Skin of body (tissue), 2 donors: ENCODE measurements around the gene NEK10. TPM values are rescaled to one million over a fixed set of nuclear protein-coding genes. Genes with fewer than 3 reads are reported as not detected.
A peak's percentile ranks its signal among the peaks of the same experiment; 100 is the strongest.

ENCODE experiments used
- DNase-seq: peaks from one replicate; lab custom pipeline; 2025; lab: John Stamatoyannopoulos, UW
- total RNA-seq: library from RNA; depleted of rRNA; stranded (reverse); fragments of >200 nt; gene quantifications from one replicate; pipeline ENCODE4 v1.2.3, GENCODE V29; 2014

Gene NEK10
- total RNA-seq, 1 donor from 2014 or later, result 5.0 TPM

GRCh38 chr3:27176256-27176655 lies 192.9 kb downstream of the NEK10 start:
- no peak for DNase-seq

- no peak for DNase-seq
Measured at GRCh38 chr3:27174530-27174929, 194.7 kb downstream of the NEK10 start.

DNA sequence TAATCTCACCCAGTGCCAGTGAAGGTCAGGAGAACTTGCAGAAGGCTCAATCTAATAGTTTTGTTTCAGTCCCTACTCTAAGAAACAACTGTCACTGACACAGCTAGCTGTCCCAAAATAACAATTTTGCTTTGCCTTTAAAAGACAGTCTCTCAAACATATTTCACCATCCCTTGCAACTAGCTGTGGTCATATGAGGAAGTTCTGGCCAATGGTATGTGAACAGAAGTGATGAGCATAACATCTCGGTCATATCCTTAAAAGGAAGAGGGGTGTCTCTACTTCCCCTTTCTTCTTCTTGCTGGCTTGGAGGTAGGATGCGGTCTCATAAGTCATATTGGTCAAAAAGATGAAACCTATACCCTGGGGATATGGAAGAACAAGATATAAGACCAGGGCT lies 198.1 kb downstream of the NEK10 start:
- no peak for DNase-seq

- DNase-seq, result peak; percentile 4
Measured at GRCh38 chr3:27166888-27167287, 202.3 kb downstream of the NEK10 start.

GRCh38 chr3:27165321-27165721 lies 203.9 kb downstream of the NEK10 start:
- peak; percentile 12 for DNase-seq

DNA sequence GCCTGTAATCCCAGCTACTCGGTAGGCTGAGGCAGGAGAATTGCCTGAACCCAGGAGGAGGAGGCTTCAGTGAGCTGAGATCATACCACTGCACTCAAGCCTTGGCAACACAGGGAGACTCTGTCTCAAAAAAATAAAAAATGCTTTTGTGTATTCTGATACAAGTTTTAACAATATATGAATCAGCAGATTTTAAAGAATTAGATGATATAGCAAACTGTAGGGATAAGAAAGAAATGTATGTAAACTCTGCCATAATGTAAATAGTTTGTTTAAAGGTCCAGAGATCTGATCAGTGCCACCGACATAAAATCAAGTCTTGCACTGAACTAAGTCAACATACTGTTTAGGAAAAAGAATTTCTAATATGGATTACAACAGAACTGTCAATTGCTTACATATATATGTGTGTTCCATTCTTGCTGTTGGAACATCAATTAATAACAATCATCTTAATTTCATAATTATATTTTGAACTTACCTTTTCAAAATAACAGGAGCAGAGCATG lies 208.3 kb downstream of the NEK10 start:
- DNase-seq, result no peak

DNA sequence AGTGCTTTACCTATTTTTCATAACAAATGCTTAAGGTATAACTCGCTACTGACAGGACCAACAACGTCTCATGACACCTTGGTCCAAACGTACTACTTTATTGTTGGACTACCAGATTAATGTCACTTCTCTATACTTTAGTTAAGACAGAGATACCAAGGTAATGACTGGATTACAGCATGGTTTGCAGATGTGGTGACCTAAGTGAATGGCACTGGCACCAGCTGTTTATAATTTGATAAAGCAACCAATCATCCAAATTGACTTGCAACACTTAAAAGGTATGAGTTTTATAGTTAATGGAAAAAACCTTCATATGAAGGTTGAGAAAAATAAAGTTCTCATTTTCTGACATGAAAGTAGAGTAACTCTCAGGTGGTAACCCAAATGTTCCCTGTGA lies 209.0 kb downstream of the NEK10 start:
- no peak for DNase-seq

- no peak for DNase-seq
Measured at GRCh38 chr3:27147215-27147614, 222.0 kb downstream of the NEK10 start.

DNA sequence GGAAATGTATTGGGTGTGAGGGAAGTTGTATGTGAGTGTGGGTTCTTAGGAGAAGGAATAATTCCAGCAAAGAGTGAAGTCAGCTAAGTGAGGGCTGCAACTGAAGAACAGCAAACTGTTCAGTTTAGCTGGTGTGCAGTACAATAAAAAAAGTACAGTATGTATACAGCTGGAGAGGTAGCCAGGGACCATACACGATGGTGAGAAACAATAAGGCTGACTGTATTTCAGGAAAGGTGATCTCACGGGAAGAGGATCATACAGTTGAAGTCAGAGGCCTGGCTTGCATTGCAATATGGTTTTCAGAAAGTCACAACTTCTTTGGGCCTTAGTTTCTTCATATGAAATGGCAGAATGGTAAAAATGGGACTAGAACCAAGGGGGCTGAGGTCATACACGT lies 222.4 kb downstream of the NEK10 start:
- DNase-seq, result no peak

DNA sequence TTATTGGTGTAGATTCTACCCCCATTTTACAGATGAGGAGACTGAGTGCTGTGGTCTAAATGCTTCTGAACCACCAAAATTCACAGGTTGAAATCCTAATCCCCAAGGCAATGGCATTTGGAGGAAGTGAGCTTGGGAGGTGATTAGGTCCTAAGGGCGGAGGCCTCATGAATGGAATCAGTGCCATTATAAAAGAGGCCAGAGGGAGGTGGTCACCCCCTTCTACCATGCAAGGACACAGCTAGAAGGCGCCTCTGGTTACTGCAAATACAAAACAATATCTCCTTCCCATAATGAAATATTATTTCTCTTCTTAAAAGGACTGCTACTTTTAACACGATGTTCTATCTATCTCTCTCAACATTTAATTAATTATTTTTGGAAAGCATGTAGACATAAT lies 223.5 kb downstream of the NEK10 start:
- no peak for DNase-seq

GRCh38 chr3:27141668-27142067 lies 227.5 kb downstream of the NEK10 start:
- no peak for DNase-seq

DNA sequence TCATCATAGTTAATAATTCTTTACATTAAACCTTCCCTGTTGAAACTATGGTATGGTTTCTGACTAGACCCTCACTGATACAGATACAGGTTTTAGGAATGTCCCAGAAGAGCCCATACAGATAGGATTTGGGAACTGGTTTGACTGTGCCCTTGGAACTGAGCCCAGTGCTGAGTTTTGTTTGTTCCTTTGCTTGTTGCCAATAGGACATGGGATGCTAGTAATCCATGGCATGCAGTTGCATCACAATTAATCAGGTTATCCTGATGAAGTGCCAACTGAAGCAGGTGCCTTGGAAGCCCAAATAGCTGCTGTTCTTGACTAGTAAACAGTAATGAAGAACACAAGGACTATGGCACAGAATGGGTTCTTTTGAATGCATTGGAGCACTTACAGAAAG lies 230.6 kb downstream of the NEK10 start:
- no peak for DNase-seq

GRCh38 chr3:27138005-27138404 lies 231.2 kb downstream of the NEK10 start:
- no peak for DNase-seq

GRCh38 chr3:27134171-27134796 lies 234.9 kb downstream of the NEK10 start:
- peak; percentile 47 for DNase-seq

DNA sequence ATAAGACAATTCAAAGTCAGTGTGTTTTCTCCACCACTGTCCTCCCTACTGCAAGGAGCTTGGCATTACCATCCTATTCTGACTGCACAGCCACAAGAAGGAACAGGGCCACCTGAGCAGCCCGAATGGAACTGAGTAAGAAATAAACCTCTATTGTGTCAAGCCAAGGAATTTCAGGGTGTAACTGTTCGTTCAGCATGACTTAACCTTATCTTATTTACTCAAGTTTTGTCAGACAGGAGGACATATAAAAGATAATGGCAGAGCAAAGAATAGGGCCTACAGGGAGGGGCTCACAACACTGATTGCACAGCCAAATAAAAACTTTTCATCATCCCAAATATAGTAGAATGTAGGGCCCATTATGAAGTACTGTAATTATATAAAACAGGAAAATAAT lies 236.1 kb downstream of the NEK10 start:
- no peak for DNase-seq

DNA sequence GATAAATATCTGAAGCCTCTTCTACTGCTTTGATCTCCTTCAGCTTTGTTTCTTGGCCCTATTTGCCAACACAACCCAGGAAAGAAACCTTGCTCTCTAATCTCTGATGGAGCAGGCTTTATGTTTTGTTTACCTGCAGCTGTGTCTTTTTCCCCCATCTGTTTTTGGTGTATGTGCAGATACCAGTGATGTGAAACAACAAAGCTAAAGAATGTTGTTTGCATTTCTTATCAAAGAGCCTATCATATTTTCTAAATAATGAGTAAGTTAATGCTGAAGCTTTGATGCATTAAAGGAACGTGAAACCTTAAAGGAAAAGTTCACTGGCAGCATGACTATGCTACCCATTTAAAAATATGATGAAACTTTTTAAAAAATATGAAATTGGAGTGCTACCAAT lies 238.4 kb downstream of the NEK10 start:
- no peak for DNase-seq

DNA sequence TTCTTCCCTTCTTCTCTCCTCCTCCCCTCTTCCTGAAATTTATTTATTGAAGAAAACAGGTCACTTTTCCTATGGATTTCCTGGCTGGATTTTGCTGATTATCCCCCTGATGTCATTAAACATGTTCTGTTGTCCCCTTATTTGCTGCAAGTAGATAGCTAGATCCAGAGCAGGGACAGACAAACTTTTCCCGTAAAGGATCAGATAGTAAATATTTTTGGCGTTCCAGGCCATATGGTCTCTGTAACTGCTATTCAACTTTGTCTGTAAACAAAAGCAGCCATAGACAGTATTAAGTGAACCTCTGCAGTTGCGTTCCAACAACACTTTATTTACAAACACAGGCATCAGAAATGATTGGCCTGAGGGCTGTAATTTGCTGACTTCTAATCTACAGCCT lies 241.3 kb downstream of the NEK10 start:
- DNase-seq, result no peak

GRCh38 chr3:27127195-27127594 lies 242.0 kb downstream of the NEK10 start:
- DNase-seq, result no peak

DNA sequence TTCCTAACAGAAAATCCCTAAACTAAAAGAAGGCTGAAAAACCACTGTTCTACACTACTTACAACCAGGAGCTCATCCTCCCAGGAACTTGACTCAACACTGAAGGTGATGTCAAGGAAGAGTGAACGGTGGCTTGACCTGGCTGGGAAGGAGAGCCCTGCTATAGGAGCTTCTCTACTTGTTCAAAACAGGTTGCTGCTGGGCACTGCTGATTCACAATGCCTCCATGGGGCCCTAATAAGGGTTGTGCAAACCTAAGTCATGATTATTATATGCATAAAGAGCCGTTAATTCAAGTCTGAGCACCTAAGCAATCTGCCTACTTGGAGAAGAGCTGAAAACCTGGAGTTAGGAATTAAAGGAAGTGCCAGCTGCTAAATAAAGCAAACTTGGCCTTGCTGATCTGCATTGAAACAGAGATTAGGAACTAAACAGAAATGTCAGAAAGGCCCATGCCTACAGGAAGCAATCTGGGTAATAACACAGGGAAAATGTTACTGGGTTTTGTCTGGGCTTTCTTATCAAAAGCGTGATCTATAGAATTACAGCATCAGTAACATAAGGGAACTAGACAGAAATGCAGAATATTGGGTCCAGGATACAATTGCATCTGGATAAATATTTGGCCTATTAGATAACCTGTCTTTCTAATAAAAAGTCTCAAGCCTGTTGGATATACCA lies 243.2 kb downstream of the NEK10 start:
- no peak for DNase-seq

DNA sequence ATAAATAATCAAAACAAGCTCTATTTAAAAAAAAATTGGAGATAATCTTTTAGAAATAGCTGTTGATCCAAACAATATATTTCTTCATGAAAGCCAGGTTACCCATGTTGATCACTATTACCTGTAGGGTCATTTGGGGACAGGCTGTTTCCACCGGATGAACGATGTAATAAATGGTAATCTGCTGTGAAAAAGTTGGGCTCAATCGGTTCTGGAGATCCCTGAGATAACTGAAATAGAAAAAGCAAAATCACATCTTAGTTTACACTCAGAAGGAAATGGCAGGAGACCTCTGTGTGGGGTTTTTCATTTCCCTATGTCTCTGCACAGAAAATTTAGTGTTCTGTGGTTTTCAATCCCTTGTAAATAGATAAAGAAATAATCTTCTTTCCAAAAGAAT lies 249.5 kb downstream of the NEK10 start:
- DNase-seq, result no peak

DNA sequence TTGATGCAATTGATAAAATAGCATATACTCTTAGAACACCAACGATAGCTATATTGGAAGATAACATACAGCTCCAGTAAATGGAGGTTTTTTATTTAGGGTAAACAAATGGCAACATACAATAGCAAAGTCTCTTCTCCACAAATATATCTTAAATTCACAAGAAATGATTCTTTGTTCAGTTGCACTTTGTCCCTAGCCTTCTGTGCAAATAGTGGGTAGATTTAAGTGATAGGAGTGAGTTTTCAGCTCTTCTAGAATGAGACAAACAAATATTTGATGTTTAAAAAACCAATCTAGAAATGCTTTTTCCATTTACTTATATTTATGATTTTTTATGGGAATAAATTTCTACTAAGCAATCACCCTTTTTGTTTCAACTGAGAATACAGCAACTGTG lies 253.8 kb downstream of the NEK10 start:
- DNase-seq, result no peak

DNA sequence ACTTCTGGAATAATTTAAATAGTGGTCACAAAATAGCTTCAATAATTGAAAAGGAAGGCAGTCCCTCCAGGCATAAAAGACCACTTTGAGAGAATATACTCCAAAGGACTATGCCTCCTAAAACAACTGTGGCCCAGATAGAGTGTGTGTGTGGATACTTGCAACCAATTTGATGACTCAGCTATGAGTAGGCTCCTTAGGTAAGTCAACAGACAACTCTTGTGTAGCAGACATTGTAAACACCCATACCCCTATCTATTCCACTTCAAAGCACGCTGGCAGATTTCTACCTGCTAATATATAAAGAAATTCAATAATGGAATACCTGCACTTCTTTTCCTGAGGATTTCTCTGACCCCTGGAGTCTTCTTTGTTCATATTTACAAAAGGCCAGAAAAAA lies 254.5 kb downstream of the NEK10 start:
- no peak for DNase-seq

DNA sequence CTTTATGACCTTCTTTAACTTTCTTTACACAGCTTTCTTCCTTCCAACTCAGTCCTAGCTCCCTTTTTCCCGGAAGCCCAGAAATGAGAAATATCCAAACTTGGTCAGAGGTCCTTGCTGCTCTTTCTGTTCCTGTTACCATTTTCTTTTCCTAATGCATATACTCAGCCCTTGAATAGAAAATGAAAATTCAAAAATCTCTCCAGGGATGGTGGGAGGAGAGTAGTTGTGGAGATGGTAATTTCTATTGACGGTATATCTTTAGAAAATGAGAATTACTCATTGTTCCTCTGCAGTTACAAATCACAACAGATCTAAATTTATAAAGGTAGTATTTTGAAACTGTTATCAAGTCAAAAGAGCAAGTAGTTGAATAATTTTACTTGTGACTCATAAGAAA lies 255.1 kb downstream of the NEK10 start:
- no peak for DNase-seq
